CD4-positive, alpha-beta T cell treated with Interferon alpha-2 for 1 hour (primary cell): ENCODE data around the gene EXD3.

Experiments
- DNase-seq, 2 donors: peaks; one replicate each; pipeline ENCODE4 v3.0.0-alpha.2; 2020 to 2022

The EXD3 gene

GRCh38 chr9:137446851-137447471, 24.0 kb upstream of the EXD3 start:
- peak in 1 of 2 donors; percentile 34 for DNase-seq

GRCh38 chr9:137445930-137446431, 23.0 kb upstream of the EXD3 start:
- no peak for DNase-seq

- peak; percentile 85 to 89 for DNase-seq
These were observed 22.4 kb upstream of the EXD3 start for GRCh38 chr9:137445275-137445807.

GRCh38 chr9:137444106-137444790, 21.3 kb upstream of the EXD3 start:
- no peak for DNase-seq

- no peak for DNase-seq
These were observed 19.0 kb upstream of the EXD3 start for GRCh38 chr9:137441935-137442321.

- DNase-seq = no peak
These were observed 18.4 kb upstream of the EXD3 start, which contains the start of gene ENTPD8 for GRCh38 chr9:137441289-137441934. Gene ENTPD8 (minus strand): TSS chr9:137441357. CDS start chr9:137438285, 3,072 bp downstream.

GRCh38 chr9:137439158-137439714, 16.3 kb upstream of the EXD3 start:
- DNase-seq = no peak

- no peak for DNase-seq
These were observed 15.7 kb upstream of the EXD3 start for GRCh38 chr9:137438591-137439157.

GRCh38 chr9:137437691-137438590, 15.0 kb upstream of the EXD3 start:
- DNase-seq = no peak

- DNase-seq = no peak
These were observed 14.0 kb upstream of the EXD3 start for GRCh38 chr9:137436761-137437600.

- no peak for DNase-seq
These were observed 13.2 kb upstream of the EXD3 start for GRCh38 chr9:137435980-137436760.

- DNase-seq = no peak
These were observed 12.5 kb upstream of the EXD3 start for GRCh38 chr9:137435381-137435891.

- no peak for DNase-seq
These were observed 11.8 kb upstream of the EXD3 start for GRCh38 chr9:137434498-137435380.

- no peak for DNase-seq
These were observed 11.0 kb upstream of the EXD3 start for GRCh38 chr9:137433916-137434431.

- no peak for DNase-seq
These were observed 10.5 kb upstream of the EXD3 start for GRCh38 chr9:137433349-137433915.

GRCh38 chr9:137432687-137433348, 9.9 kb upstream of the EXD3 start:
- DNase-seq = no peak

- no peak for DNase-seq
These were observed 8.5 kb upstream of the EXD3 start for GRCh38 chr9:137431416-137431931.
